Ramos (cell line): ENCODE measurements around the gene FOXL1.

ENCODE experiments used
- in situ Hi-C: fragments of 300-500 bp; cut with MboI; formaldehyde crosslinking; loops from one replicate; pipeline ENCODE4 v1.14.3; 2022; ENCODE audit warnings: low sequenced_read_pairs; ENCODE audit not compliant: unreplicated experiment

FOXL1 gene

DNA sequence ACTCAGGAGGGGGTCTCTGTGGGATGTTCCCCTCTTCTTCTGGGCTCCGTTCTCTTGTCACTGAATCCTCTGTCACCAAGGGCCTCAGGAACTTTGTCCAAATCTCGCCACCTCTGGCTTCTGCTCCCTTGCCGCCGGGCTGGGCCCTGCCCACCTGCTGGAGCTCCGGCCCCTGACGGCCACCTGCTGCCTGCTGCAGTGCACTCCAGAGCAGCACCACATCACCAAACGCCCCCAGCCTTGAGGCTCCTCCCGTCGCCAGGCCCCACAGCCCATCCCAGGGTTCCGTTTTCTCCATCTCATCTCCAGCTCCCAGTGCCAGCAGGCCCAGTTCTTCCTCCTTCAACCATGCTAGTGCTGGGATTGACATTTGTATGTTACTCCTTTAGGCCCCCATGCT is 43.6 kb downstream of the FOXL1 start:
- in situ Hi-C loops: no loop called here

DNA sequence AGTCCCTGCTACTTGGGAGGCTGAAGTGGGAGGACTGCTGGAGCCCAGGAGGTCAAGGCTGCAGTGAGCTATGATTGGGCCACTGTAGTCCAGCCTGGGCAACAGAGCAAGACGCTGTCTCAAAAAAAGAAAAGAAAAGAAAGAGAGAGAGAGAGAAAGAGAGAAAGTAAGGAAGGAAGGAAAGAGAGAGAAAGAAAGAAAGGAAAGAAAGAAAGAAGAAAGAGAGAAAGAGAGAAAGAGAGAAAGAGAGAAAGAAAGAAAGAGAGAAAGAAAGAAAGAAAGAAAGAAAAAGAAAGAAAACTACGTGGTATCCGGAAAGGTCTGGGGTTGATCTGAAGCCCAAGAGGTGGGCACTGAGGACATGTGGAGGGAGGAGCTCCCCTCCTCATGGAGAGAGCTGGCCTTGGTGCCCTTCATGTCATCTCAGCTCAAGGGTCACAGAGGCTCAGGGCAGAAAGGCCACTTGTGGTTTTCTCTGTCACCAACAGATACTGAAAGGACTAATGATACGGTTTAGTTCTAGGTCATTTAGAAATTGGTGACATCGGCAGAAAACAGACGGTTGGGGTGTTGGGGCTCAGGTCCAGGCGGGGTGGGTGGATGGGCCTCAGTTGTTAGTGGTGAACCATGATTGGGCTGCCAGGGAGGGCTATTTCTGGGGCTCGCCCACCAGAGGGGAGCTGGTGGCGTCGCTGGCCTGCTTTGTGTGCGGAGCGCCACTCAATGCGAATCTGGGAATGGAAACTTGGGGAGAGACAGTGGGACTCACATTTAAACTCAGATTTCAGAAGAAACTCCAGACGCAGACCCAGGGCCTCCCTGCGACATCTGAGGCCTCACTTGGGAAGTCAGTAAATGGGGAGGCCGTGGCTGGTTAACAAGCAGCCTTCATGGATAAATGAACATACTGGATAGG is 44.6 kb downstream of the FOXL1 start:
- in situ Hi-C loops: no loop called here

DNA sequence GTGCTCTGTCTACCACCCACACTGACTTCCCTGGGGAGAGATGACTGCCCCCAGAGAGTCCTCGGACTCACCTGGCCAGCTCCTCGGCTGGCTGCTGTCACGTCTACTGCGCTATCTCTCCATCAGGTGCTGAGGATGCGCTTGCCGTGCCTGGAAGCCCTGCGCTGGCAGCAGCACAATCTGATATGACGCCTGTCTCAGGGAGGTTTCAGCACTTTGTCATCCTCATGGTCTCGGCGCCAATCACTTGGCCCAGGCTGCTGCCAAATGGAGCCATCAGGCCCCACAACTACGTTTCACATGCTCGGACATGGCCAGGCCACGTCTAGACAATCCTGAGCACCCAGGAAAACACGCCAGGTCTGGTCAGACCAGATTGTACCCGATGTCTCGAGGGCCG is 46.7 kb downstream of the FOXL1 start:
- in situ Hi-C loops: no loop called here

DNA sequence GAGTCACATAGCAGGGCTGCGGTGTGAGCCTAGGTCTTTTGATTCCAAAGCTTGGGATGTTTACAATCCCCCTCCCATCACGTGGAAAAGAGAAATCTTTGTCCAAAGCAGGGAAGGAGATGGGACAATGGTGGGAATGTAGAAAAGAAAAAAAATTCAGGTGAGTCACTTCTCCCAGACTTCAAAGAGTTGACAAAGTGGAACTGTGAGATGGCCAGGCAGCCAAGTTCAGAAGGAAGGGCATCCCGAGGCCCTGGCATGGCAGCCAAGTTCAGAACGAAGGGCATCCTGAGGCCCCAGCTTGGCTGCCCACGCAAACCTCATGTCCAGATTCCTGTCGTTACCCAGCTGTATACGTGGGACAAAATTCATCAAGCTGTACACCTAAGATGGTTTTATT is 47.5 kb downstream of the FOXL1 start:
- in situ Hi-C loops: no loop called here

DNA sequence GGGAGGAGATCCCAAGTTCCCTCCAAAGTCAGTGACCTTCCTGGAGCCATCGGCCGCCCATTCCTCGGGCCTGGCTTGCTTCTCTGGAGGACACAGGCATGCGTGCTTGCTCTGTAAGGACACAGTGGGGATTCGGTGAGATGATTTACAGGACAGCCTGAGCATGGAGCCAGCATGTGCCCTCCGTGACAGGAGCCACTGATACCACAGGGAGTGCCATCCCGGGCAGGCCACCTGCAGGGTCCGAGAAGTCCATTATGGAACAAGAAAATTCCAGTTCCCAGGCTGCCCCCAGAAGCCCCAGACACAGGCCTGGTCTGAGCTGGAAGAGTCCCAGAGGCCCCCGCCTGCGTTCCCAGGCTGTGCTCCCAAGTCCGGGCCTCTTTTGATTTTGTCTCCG is 47.9 kb downstream of the FOXL1 start:
- in situ Hi-C loops: no loop called here

DNA sequence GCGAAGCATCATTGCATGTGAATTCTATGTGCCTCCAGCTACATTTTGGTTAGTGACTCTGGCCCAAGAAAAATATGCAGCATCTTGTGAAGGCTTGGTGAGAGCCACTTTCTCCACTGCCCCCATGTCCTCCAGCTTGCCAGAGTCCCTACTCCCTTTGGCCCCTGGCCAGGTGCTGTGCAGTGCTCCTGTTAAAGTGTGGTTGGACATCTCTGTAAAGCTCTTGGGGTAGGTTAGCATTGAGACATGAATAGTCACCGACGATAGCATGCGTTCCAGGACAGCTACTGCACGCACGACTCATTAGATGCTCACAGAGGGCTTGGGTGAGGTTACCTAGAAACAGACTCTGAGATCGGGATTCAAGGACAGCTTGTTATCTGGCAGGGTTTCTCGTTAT is 48.6 kb downstream of the FOXL1 start:
- in situ Hi-C loops: no loop called here

DNA sequence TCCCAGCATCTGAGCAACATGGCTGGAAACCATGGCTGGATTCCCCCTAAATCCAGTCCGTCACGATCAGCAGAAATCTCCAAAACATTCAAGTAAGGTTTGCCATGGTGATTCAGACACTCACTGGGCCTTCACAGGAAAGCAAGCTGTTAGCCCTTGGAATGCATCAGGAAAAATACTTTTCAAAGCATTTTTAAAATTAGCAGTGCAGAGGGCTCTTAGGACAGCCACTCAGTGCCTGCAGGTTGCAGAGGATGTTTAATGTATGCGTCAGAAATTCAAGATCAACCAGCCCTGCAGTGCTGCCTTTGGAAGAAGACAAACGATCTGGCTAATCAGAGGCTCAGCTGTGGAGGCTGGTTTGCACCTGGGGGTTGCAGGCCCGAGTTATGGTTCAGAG is 50.3 kb downstream of the FOXL1 start:
- in situ Hi-C loops: no loop called here

DNA sequence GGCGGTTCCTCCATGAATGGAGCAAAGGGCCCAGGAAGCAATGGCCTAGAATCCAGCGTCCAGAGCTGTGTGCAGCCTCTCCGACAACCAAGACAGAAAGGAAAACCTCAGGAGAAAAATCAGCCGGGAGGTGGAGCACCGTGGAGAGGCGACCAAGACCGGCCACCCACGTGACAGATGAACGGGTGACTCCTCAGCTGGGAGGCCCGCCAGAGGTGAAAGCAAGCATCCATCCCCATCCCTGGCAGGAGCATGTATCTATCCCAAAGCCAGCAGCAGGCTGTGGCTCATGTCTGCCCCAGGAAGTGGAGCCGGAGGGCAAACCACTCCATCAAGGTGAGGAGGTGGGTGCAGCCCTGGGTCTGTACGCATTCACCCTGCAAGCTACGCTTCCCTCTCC is 52.1 kb downstream of the FOXL1 start:
- in situ Hi-C loops: no loop called here

DNA sequence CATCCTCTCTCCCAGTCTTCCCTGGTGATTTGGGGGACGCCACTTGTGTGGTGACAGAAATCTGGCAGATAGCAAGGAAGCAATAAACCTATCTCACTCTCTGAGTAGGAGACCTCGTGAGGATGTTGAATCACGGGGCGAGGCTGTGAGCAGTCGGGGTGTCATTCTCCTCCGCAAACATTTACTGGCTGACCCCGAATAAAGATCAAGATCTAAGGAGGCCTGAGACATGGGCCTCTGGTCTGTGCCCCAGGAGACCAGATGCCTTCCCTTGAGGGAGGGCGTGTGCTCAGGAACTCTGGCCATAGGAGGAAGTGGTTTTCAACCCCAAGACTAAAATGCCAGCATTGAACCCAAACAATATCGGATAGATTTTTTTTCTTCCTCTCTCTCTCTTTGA is 53.1 kb downstream of the FOXL1 start:
- in situ Hi-C loops: no loop called here
